TTC549 (cell line): ENCODE results near the gene CYP24A1.
A peak's percentile ranks its signal among the peaks of the same experiment; 100 is the strongest.

ENCODE experiments used
- FAIRE-seq: peaks from 2 replicates; lab custom pipeline; 2012; peaks lifted over from hg19 to GRCh38; lab: Jason Lieb, UNC

CYP24A1 gene

GRCh38 chr20:54201268-54201846, 27.6 kb upstream of the CYP24A1 start:
- FAIRE-seq, result no peak

DNA sequence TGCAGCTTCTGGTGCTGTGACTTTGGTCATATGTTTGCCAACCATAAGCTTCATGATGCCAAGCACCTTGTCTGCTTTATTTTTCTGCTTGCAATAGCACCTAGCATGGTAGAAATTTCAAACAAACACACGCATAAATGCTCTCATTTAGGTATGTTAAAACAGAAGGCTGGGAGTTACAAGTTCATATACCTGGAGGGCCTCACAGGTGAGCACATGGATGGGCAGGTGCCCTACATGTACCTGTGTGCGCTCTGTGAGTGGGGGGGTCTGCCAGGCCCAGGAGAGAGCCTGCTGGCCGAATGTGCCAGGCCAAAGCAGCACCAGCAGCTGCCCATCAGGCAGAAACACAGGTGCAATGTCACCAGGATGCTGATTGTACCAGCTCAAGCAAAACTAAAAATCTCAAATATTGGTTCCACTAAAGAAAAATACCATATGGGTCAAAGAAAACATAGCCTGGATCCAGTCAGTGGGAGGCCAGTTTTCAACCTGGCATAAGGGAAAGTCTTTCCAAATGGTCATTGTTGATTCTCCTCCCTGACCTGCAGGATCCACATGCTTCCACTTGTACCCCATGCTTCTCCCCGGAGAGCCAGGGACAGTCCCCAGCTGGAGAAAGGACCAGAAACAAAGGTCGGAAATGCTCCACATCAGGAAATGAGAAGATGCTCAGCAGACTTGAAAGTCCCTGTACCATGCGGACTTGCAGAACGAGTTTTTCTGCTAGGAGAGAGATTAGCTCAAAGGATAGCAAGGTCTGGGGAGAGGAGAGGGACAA, 26.9 kb upstream of the CYP24A1 start:
- no peak for FAIRE-seq

DNA sequence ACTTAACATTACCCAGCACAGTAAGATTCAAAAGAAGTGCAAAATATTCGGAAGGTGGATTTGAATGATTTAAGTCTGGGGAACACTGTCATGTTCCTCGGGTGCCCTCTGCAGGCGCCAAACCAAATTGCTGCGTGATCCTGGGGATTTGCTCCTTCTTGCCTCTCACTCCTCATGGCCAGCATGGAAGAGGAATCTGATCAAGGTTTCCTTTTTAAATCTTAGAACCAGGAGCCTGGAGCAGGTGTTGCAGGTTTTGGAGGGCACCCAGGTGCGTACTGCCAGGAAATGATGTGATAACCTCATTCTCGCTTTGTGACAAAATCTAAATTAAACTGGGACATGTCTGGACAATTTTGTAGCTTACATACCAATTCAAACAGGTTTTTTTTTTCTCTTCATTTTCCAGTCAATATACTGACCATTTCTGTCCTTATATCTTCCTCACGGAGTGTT, 26.0 kb upstream of the CYP24A1 start:
- FAIRE-seq, result peak; percentile 38

- no peak for FAIRE-seq
Measured at GRCh38 chr20:54199283-54199682, 25.5 kb upstream of the CYP24A1 start.

GRCh38 chr20:54197621-54198604, 24.1 kb upstream of the CYP24A1 start:
- FAIRE-seq, result peak; percentile 62

DNA sequence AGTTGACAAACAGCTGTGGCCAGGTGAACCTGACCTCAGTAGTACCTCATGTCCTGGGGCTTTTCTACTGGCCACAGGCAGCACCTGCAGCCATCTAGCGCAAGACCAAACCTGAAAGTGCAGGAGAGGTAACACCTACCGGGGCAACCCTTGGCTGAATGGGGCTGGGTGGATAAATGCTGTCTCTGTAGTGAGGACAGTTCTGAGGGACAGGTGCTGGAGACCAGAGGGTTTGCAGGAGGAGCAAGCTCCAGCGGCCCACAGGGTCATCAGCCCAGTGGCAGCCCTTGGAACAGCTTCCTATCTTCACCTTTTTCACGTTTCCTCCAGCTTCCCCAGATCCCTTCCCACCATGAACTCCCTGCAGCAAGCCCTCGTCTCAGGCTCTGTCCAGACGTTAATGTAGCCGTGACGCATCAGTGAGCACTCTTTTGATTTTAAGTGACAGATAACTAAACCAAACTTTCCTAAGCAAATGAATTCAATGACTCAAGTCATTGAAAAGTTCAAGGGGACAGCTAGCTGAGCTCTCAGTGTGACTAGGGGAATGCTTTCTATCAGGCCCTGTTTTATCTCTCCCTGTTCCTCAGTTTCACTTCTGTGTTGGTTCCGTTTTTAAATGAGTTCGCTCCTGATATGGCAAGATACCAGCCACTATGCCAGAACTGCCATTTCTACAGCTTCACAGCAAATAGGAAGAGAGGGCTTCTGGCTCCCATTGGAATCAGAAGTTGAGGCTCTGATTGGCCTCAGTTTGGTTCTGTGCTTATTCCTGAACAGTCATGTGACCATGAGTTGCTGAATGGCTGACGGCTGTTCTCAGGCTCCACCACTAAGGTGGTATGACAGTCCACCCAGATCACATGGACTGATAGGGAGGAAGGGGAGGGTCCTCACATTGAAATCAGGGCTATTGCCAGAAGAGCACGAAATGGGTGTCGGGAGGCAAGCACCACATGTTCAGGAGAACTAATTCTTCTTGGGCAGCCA, 22.0 kb upstream of the CYP24A1 start:
- FAIRE-seq, result no peak

DNA sequence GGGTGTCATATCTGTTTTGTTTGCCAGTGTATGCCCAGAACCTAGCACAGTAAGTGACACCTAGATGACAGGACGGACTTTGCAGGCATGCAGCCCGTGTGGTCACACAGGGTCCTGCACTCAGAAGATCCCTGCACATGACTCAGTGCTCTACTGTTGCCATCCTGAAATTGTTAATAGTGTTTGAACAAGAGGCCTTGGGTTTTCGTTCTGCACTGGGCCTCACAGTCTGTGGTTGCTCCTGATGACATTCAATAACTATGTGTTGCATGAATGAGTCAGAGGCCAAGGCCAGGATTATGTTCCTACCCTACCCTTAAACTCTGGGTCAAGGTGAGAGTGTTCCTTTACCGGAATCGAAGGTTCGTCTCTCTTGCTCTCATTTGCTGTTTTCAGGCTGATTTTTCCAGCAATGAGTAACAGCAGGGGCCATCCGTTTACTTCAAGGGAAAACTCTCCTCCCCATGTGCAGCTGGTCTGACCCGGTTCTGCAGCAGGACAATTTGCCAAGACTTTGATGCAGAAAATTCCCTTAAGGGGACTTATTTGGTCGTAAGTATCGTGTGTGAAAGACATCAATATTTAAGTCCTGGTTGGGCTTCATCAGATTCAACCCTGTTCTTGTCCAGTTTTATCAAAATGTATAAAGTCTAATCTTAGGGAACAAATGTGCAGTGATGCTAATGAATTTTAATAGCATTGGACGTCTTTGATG, 21.1 kb upstream of the CYP24A1 start:
- FAIRE-seq, result no peak

DNA sequence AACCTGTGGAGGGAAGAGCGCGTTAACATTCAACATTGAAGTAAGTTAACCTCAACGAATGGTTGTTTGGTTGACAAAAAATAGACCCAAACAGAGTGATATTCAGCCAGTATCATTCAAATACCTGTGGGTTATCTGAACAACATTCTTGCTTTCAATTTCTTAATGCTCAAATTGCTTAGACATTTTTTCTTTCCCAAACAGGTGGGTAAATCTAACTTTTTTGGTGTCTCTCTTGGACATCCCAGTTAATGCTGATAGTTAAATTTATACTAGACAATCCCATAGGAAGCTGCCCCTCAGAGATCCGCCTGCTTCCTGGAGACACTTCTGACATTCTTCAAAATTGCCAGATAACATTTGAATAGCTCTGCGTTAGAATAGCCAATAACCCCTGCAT, 20.0 kb upstream of the CYP24A1 start:
- no peak for FAIRE-seq

GRCh38 chr20:54190217-54190616, 16.4 kb upstream of the CYP24A1 start:
- FAIRE-seq, result no peak

DNA sequence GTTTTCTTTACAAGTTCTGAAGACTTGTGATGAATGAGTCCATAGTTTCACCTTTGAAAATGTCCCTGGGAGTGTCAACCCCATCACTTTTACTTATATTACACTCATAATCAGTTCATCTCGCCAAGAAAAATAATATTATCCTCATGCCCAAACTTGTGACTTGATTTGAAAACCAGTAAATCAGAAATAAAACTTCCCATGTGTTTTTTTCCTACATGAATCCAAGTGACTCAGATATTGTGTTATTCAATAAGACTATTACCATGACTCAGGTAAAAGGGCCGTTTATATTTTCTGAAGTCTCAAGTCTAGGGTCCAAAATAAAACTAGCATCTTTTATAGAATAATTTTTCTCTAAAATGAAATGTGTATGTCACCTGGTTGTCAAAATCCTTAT, 15.8 kb upstream of the CYP24A1 start:
- no peak for FAIRE-seq

GRCh38 chr20:54188132-54188849, 14.5 kb upstream of the CYP24A1 start:
- FAIRE-seq, result no peak

GRCh38 chr20:54184904-54185626, 11.3 kb upstream of the CYP24A1 start:
- FAIRE-seq, result no peak

DNA sequence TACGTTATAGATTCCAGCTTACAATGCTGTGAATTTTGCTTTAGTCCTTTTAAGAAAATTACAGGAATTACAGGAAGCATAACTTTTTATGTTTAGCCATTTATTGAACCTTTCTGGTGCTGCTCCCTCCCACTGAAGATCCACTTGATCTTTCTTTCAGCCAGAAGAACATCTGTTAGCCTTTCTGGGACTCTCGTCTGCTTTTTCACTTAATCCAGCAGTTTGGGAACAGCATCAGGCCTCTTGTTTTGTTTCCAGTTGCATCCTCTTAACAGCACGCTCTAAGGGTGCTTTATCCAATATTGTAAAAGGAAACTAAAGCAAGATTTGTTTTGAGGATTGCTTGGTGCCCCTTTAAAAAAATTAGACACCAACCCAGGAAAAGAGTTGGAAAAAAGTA, 10.3 kb upstream of the CYP24A1 start:
- FAIRE-seq, result no peak

- FAIRE-seq, result no peak
Measured at GRCh38 chr20:54180931-54181330, 7.1 kb upstream of the CYP24A1 start.

DNA sequence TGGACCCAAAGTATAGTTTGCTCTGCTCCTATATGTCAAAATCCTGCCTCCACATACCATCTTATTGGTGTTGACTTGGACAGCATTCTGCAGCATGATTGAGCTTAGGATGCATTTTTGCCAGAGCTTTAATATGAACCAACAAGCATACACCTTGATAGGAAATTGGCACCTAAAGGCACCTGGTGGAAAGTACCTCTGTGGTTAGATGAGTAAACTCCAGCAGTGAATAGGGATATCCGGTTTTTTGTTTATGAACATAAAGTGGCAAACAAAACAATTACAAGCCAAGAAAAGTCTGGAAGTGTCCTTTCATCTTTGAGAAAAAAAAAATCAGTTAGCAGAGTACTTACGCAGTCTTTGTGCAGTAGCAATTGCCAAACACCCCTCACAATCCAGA, 6.2 kb upstream of the CYP24A1 start:
- FAIRE-seq, result no peak

DNA sequence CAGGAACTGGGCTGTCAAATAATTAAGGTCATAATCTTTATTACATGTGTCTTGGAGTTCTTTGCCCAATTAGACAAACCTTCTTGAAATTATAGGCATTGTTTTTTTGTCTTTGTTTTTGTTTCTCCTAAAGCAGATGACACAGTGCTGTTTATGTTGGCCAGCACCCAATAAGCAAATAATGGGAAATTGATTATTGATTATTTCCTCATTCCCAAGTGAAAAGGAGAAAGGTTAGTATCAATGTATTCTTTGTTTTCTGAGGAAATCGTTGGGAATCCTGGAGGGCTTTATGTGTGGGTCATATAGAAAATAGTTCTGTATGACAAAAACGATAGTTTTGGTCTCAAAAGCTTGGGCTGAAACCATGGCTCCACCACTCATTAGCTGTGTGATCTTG, 4.5 kb upstream of the CYP24A1 start:
- no peak for FAIRE-seq

- FAIRE-seq, result no peak
Measured at GRCh38 chr20:54177378-54177777, 3.6 kb upstream of the CYP24A1 start.

- no peak for FAIRE-seq
Measured at GRCh38 chr20:54176610-54177009, 2.8 kb upstream of the CYP24A1 start.

DNA sequence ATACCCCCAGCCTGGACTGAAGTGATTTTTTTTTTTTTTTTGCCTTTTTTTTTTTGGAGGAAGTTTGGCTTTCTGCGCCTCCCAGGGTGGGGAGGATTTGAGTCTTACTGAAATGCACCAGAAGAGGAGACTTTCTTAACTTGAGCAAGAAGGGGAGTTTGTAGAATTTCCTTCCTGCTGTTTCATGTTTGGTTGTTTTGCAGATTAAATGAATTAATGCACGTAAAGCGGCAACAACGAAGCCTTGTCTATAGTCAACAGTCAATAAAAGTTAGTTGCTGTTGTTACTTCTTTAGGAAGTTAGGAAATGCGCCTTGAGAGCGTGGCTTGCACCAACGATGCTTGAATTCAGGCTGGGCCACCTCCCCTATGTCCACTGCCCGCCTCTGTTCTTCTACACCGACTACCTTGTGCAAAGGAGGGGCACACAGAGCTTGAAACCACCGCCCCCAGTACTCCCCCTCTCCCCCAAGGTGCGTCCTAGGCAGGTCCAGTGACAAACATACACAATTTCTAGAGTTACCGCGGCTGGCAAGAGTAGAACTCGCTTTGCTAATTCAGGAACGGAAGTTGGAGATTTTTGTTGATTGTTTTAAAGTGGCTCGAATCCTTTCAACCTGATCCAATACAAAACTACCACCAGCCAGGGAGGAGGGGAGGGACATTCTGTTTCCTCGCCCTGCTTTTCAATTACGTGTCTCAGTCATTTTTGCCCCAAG, 830 bp upstream of the CYP24A1 start:
- no peak for FAIRE-seq
